Measurements from ENCODE around the gene OXGR1.

DNA sequence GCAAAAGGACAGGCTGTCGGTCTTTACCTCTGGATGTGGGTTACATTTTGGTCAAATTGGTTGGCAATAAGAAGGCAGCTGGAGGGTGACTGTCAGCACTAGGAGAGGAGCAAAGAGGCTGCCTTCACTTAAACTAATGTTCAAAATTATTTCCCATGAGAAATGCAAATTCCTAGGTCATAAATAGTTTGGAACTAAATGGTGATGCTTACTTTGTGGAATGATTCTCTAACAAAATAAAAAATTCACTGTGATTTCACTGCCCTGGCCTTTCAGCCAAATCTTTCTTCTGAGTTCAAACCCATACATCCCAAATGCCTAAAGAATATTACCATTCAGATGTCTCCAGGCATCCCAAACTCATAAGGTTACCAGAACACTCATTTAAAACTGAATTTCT, 25.0 kb upstream of the OXGR1 start:
- TF ChIP-seq, protein P1, sequence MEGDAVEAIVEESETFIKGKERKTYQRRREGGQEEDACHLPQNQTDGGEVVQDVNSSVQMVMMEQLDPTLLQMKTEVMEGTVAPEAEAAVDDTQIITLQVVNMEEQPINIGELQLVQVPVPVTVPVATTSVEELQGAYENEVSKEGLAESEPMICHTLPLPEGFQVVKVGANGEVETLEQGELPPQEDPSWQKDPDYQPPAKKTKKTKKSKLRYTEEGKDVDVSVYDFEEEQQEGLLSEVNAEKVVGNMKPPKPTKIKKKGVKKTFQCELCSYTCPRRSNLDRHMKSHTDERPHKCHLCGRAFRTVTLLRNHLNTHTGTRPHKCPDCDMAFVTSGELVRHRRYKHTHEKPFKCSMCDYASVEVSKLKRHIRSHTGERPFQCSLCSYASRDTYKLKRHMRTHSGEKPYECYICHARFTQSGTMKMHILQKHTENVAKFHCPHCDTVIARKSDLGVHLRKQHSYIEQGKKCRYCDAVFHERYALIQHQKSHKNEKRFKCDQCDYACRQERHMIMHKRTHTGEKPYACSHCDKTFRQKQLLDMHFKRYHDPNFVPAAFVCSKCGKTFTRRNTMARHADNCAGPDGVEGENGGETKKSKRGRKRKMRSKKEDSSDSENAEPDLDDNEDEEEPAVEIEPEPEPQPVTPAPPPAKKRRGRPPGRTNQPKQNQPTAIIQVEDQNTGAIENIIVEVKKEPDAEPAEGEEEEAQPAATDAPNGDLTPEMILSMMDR (conservative IDR thresholded peaks at IDR 0.05; ENCODE audit: low read depth, low read length) = no peak
- no peak for TF ChIP-seq POLR2A (IDR thresholded peaks at IDR 0.05; ENCODE audit: low read depth, low read length)
- TF ChIP-seq CHD1 (IDR thresholded peaks at IDR 0.05; ENCODE audit: low read depth, low read length) = no peak
- TF ChIP-seq MXI1 (IDR thresholded peaks at IDR 0.05; ENCODE audit: borderline replicate concordance, low read depth, low read length) = no peak
- no peak for TF ChIP-seq CEBPB (IDR thresholded peaks at IDR 0.05; ENCODE audit: low read depth, low read length)
- no peak for TF ChIP-seq BHLHE40 (IDR thresholded peaks at IDR 0.05; ENCODE audit: low read depth, low read length)
- no peak for TF ChIP-seq MAFK (IDR thresholded peaks at IDR 0.05; ENCODE audit: low read depth, low read length)
- TF ChIP-seq FOS (IDR thresholded peaks at IDR 0.05; ENCODE audit: low read depth, low read length) = no peak
- no peak for TF ChIP-seq RCOR1 (IDR thresholded peaks at IDR 0.05; ENCODE audit: insufficient replicate concordance, low read length)
- TF ChIP-seq MAZ (IDR thresholded peaks at IDR 0.05; ENCODE audit: borderline replicate concordance, low read depth, low read length) = no peak
- TF ChIP-seq, protein P2, sequence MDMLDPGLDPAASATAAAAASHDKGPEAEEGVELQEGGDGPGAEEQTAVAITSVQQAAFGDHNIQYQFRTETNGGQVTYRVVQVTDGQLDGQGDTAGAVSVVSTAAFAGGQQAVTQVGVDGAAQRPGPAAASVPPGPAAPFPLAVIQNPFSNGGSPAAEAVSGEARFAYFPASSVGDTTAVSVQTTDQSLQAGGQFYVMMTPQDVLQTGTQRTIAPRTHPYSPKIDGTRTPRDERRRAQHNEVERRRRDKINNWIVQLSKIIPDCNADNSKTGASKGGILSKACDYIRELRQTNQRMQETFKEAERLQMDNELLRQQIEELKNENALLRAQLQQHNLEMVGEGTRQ (IDR thresholded peaks at IDR 0.05; ENCODE audit: low read depth, low read length) = no peak
